Endothelial cell of umbilical vein (primary cell): ENCODE results near the gene ARHGAP15.

ENCODE experiments used
- EZH2 ChIP-seq: IDR thresholded peaks from 2 replicates; pipeline ENCODE4 v1.6.1; 2012; ENCODE audit warnings: borderline replicate concordance, low read depth, mild to moderate bottlenecking, moderate library complexity, low read length, inconsistent platforms; ENCODE audit not compliant: severe bottlenecking
- GATA2 ChIP-seq: IDR thresholded peaks from 2 replicates; pipeline ENCODE4 v1.7.0; 2011; ENCODE audit warnings: low read depth, mild to moderate bottlenecking, moderate library complexity, mixed read lengths, low read length; ENCODE audit not compliant: insufficient read length, insufficient read depth
- JUN ChIP-seq: IDR thresholded peaks from 2 replicates; pipeline ENCODE4 v1.6.1; 2011; ENCODE audit warnings: borderline replicate concordance, low read depth; ENCODE audit not compliant: insufficient read length, insufficient read depth
- MYC ChIP-seq: IDR thresholded peaks from one replicate; pipeline ENCODE4 v1.6.1; 2011; ENCODE audit warnings: mild to moderate bottlenecking, low read depth, low read length
- POLR2A ChIP-seq: IDR thresholded peaks from 2 replicates; pipeline ENCODE4 v1.6.1; 2012; ENCODE audit warnings: low read depth, mild to moderate bottlenecking, control low read depth, low read length
- POLR2AphosphoS5 ChIP-seq: IDR thresholded peaks from 2 replicates; pipeline ENCODE4 v1.6.1; 2012; ENCODE audit warnings: low read depth, mild to moderate bottlenecking, control low read depth, low read length, moderate library complexity; ENCODE audit not compliant: insufficient read depth
- TF ChIP-seq, protein P1 (sequence below), 2 donors: IDR thresholded peaks; 1 replicate in 1 of 2; 2 replicates in 1 of 2; pipeline ENCODE4 v1.5.1; 2011; ENCODE audit warnings: low read length in 2 of 2, mild to moderate bottlenecking in 2 of 2, moderate library complexity in 2 of 2, control low read depth in 1 of 2, inconsistent platforms in 1 of 2, low read depth in 1 of 2; ENCODE audit not compliant: insufficient read depth in 1 of 2; ENCODE audit errors: extremely low read depth in 1 of 2
- TF ChIP-seq, protein P2 (sequence below): IDR thresholded peaks from 2 replicates; pipeline ENCODE4 v1.6.1; 2011; ENCODE audit not compliant: insufficient read depth, insufficient read length

DNA sequence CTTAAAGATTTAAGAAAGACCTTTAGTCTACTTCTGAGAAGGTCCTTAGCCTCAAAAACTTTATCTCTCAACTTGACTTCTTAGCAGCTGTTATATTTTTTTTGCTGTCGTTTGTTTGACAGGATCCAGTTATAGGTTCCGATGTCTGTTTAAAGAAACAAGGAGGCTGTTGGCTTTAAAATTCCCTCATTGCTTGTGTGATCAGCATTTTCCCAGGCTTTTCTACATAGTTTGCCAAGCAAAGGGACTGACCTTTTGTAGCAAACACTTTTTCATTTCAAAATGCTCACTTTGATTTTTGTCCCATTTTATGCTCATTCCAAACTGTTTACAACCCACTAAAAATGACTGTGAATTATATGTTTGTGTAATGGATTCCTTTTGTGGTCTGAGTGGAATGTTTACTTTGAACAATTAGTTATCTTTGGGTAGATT lies 394.9 kb downstream of the ARHGAP15 start:
- TF ChIP-seq EZH2 (no peak), POLR2AphosphoS5 (no peak), POLR2A (no peak), GATA2 (no peak), MYC (no peak), JUN (no peak)
- TF ChIP-seq, protein P1, sequence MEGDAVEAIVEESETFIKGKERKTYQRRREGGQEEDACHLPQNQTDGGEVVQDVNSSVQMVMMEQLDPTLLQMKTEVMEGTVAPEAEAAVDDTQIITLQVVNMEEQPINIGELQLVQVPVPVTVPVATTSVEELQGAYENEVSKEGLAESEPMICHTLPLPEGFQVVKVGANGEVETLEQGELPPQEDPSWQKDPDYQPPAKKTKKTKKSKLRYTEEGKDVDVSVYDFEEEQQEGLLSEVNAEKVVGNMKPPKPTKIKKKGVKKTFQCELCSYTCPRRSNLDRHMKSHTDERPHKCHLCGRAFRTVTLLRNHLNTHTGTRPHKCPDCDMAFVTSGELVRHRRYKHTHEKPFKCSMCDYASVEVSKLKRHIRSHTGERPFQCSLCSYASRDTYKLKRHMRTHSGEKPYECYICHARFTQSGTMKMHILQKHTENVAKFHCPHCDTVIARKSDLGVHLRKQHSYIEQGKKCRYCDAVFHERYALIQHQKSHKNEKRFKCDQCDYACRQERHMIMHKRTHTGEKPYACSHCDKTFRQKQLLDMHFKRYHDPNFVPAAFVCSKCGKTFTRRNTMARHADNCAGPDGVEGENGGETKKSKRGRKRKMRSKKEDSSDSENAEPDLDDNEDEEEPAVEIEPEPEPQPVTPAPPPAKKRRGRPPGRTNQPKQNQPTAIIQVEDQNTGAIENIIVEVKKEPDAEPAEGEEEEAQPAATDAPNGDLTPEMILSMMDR (IDR thresholded peaks at IDR 0.05; ENCODE audit: extremely low read depth in 1 of 2, insufficient read depth in 1 of 2, low read depth in 1 of 2, low read length in 2 of 2), result no peak
- TF ChIP-seq, protein P2, sequence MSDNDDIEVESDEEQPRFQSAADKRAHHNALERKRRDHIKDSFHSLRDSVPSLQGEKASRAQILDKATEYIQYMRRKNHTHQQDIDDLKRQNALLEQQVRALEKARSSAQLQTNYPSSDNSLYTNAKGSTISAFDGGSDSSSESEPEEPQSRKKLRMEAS, result no peak
